Adrenal gland (tissue), 5 donors: ENCODE results near the gene COL8A2.

Experiments used
- CTCF ChIP-seq, 6 experiments: fragments of 450-650 bp in 4 of 6; fragments of 200-600 bp in 2 of 6; sonication (generic) in 1 of 6; IDR thresholded peaks; 1 replicate in 5 of 6; 2 replicates in 1 of 6; pipeline versions ENCODE4 v1.5.1 to v1.8.0; 2016 to 2021; ENCODE audit warnings: antibody characterized with exemption in 6 of 6, mild to moderate bottlenecking in 2 of 6, moderate library complexity in 1 of 6
- POLR2A ChIP-seq, 2 donors: fragments of 450-650 bp; IDR thresholded peaks; one replicate each; pipeline ENCODE4 v1.6.1; 2017; ENCODE audit warnings: antibody characterized with exemption in 2 of 2, mild to moderate bottlenecking in 2 of 2, moderate library complexity in 1 of 2
- donor health status: DM: no; HTN: no; CAD: no.

- TF ChIP-seq POLR2A (IDR thresholded peaks at IDR 0.05) (no peak), CTCF (IDR thresholded peaks at IDR 0.05) (no peak)
Observed at GRCh38 chr1:36062315-36062714, 62.7 kb downstream of the COL8A2 start.
